Measurements from ENCODE around the gene STARD5. TPM values are rescaled to one million over a fixed set of nuclear protein-coding genes. Genes with fewer than 3 reads are reported as not detected.

Gene STARD5
- total RNA-seq, 1 experiment from 2014 or later = 2.3 TPM

DNA sequence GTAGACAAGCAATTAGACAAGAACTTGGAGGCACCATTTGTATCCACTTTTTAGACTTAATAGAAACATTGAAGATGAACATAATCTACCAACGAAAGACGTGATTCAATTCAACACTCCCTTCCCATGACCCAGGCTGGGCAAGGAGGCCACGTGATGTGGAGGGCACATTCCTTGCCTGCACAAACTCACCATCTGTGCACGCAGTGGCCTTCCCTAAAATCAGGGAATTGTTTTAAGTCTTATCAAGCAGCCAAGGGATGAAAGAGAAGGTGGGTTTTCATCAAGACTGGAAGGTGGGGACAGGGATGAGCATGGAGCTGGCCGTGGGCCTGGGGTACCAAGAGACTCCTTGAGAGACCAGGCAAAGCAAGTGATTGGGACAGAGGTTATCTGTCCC, 13.5 kb downstream of the STARD5 start:
- no peak overlapping the region for H2AK5ac ChIP-seq (ENCODE audit: insufficient read length, low read length)
- H3K79me2 ChIP-seq (ENCODE audit: insufficient read depth, low read length) = no peaks in the 10 kb centered on the region
- H3K27ac ChIP-seq (ENCODE audit: insufficient read length, low read depth, low read length) = no peak overlapping the region
- H3K9ac ChIP-seq (ENCODE audit: extremely low read depth, insufficient read length, low read length) = no peak overlapping the region
- H3K23me2 ChIP-seq (ENCODE audit: insufficient read length, low read depth, low read length, poor library complexity, severe bottlenecking) = no peaks in the 10 kb centered on the region
- no peak overlapping the region for H3K14ac ChIP-seq (ENCODE audit: insufficient read depth, low read length)
- H3K4me1 ChIP-seq (ENCODE audit: insufficient read depth, low read length) = no peaks in the 10 kb centered on the region
- no peaks in the 10 kb centered on the region for H3K4me1 Mint-ChIP-seq
- no peak overlapping the region for H2BK5ac ChIP-seq (ENCODE audit: insufficient read length, low read length)
- TF ChIP-seq, protein P1, sequence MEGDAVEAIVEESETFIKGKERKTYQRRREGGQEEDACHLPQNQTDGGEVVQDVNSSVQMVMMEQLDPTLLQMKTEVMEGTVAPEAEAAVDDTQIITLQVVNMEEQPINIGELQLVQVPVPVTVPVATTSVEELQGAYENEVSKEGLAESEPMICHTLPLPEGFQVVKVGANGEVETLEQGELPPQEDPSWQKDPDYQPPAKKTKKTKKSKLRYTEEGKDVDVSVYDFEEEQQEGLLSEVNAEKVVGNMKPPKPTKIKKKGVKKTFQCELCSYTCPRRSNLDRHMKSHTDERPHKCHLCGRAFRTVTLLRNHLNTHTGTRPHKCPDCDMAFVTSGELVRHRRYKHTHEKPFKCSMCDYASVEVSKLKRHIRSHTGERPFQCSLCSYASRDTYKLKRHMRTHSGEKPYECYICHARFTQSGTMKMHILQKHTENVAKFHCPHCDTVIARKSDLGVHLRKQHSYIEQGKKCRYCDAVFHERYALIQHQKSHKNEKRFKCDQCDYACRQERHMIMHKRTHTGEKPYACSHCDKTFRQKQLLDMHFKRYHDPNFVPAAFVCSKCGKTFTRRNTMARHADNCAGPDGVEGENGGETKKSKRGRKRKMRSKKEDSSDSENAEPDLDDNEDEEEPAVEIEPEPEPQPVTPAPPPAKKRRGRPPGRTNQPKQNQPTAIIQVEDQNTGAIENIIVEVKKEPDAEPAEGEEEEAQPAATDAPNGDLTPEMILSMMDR (conservative IDR thresholded peaks at IDR 0.05) = no peak
- H3T11ph ChIP-seq (ENCODE audit: low read length) = no peak overlapping the region
- no CpG with 5 or more reads among the region's 5 CpGs for WGBS (ENCODE audit: extremely low coverage, insufficient read length, low lambda C conversion rate)
- no peak overlapping the region for H4K8ac ChIP-seq (replicated peaks; ENCODE audit: insufficient read length, low read depth, low read length)
- no peak overlapping the region for H2BK20ac ChIP-seq (ENCODE audit: low read depth, low read length, poor library complexity, severe bottlenecking)
- H3K9me3 ChIP-seq (ENCODE audit: control insufficient read depth, low read depth, low read length) = no peaks in the 10 kb centered on the region
- no peaks in the 10 kb centered on the region for H3K9me3 Mint-ChIP-seq
- no peaks in the 10 kb centered on the region; the same call in 1 of the 2 replicates for H3K27me3 Mint-ChIP-seq (ENCODE audit: low read depth)
- H4K20me1 ChIP-seq (ENCODE audit: control insufficient read depth, insufficient read depth, insufficient read length) = no peaks in the 10 kb centered on the region
- no peak overlapping the region for H4K91ac ChIP-seq (ENCODE audit: insufficient read length, low read depth, low read length)
- no peak overlapping the region for H2BK120ac ChIP-seq (ENCODE audit: low read depth, low read length, poor library complexity, severe bottlenecking)
- H3K27me3 ChIP-seq (ENCODE audit: insufficient read depth, low read length) = no peaks in the 10 kb centered on the region
- no peak overlapping the region for H3K23ac ChIP-seq (ENCODE audit: insufficient read length, low read depth, low read length)
- H3K4me2 ChIP-seq (ENCODE audit: insufficient read depth, insufficient read length, low read length) = no peak overlapping the region
- no peak overlapping the region for H4K5ac ChIP-seq (ENCODE audit: insufficient read length, low read depth, low read length)
- no peak overlapping the region for H2BK12ac ChIP-seq (ENCODE audit: insufficient read length, low read depth, low read length)
- H3K4ac ChIP-seq (ENCODE audit: low read depth, low read length) = no peak overlapping the region
- no peak overlapping the region for H3K18ac ChIP-seq (ENCODE audit: insufficient read length, low read depth, low read length)
- H3K56ac ChIP-seq (ENCODE audit: insufficient read length, low read depth, low read length) = no peak overlapping the region
- no peaks in the 10 kb centered on the region for H3K79me1 ChIP-seq (ENCODE audit: insufficient read depth, low read depth, low read length, poor library complexity, severe bottlenecking)
- H3K36me3 Mint-ChIP-seq (ENCODE audit: insufficient read depth in 1 of 3, low read depth in 3 of 3) = peaks cover 13 to 27% (median 17%) of the 10 kb centered on the region in 3 experiments; a peak in 6 of 7 replicates
- H2BK15ac ChIP-seq (ENCODE audit: low read depth, low read length) = no peak overlapping the region
- DNase-seq = no peak
- H2AFZ ChIP-seq (ENCODE audit: low read length) = no peak overlapping the region
- no peak overlapping the region; a peak in 1 of 7 replicates for H3K27ac Mint-ChIP-seq
- no peak overlapping the region for H3K4me3 Mint-ChIP-seq
